Measurements from ENCODE around the gene ABCC1.

ABCC1 gene

GRCh38 chr16:16155234-16155633 is 205.8 kb downstream of the ABCC1 start:
- no peak for ATAC-seq (ENCODE audit: insufficient read depth, low read depth)
- Histone ChIP-seq H3K4me1 (ENCODE audit: insufficient read depth, low read length) (no peaks in the 10 kb centered on the region), H3K36me3 (ENCODE audit: insufficient read depth, low read length) (no peaks in the 10 kb centered on the region), H3K9ac (ENCODE audit: low read depth, low read length) (no peak overlapping the region), H3K27ac (ENCODE audit: low read length) (no peak overlapping the region), H2AFZ (ENCODE audit: low read depth, low read length) (no peak overlapping the region), H3K4me3 (ENCODE audit: low read depth in 1 of 2, low read length in 2 of 2) (no peak overlapping the region), H3K79me2 (ENCODE audit: insufficient read depth, low read length) (no peaks in the 10 kb centered on the region), H4K20me1 (ENCODE audit: insufficient read depth, low read length) (no peaks in the 10 kb centered on the region), H3K27me3 (ENCODE audit: insufficient read depth, low read length, poor library complexity) (no peaks in the 10 kb centered on the region), H3K4me2 (ENCODE audit: insufficient read depth, low read length) (no peak overlapping the region), H3K9me3 (ENCODE audit: insufficient read depth, low read length, severe bottlenecking) (peaks cover 26% of the 10 kb centered on the region)
- TF ChIP-seq EZH2 (IDR thresholded peaks at IDR 0.05; ENCODE audit: borderline replicate concordance, low read depth, low read length, severe bottlenecking) (no peak), CTCF (IDR thresholded peaks at IDR 0.05; ENCODE audit: borderline replicate concordance, extremely low read depth, low read length, poor library complexity, severe bottlenecking) (no peak)
- no peak for DNase-seq

- no peaks in the 10 kb centered on the region for H3K79me2 ChIP-seq (ENCODE audit: insufficient read depth, low read length)
- H3K36me3 ChIP-seq (ENCODE audit: insufficient read depth, low read length) = no peaks in the 10 kb centered on the region
- peaks cover 26% of the 10 kb centered on the region for H3K9me3 ChIP-seq (ENCODE audit: insufficient read depth, low read length, severe bottlenecking)
- no peak for TF ChIP-seq CTCF (IDR thresholded peaks at IDR 0.05; ENCODE audit: borderline replicate concordance, extremely low read depth, low read length, poor library complexity, severe bottlenecking)
- no peak for TF ChIP-seq EZH2 (IDR thresholded peaks at IDR 0.05; ENCODE audit: borderline replicate concordance, low read depth, low read length, severe bottlenecking)
- DNase-seq (no peak), ATAC-seq (ENCODE audit: insufficient read depth, low read depth) (no peak)
- no peaks in the 10 kb centered on the region for H4K20me1 ChIP-seq (ENCODE audit: insufficient read depth, low read length)
- H2AFZ ChIP-seq (ENCODE audit: low read depth, low read length) = no peak overlapping the region
- H3K4me3 ChIP-seq (ENCODE audit: low read depth in 1 of 2, low read length in 2 of 2) = no peak overlapping the region
- no peaks in the 10 kb centered on the region for H3K4me1 ChIP-seq (ENCODE audit: insufficient read depth, low read length)
- H3K4me2 ChIP-seq (ENCODE audit: insufficient read depth, low read length) = no peak overlapping the region
- no peaks in the 10 kb centered on the region for H3K27me3 ChIP-seq (ENCODE audit: insufficient read depth, low read length, poor library complexity)
- no peak overlapping the region for H3K27ac ChIP-seq (ENCODE audit: low read length)
- no peak overlapping the region for H3K9ac ChIP-seq (ENCODE audit: low read depth, low read length)
These were observed 207.8 kb downstream of the ABCC1 start for GRCh38 chr16:16157166-16157565.

GRCh38 chr16:16158082-16158658 is 208.8 kb downstream of the ABCC1 start:
- Histone ChIP-seq H3K9me3 (ENCODE audit: insufficient read depth, low read length, severe bottlenecking) (peaks cover 26% of the 10 kb centered on the region), H3K36me3 (ENCODE audit: insufficient read depth, low read length) (no peaks in the 10 kb centered on the region)
- ATAC-seq (ENCODE audit: insufficient read depth, low read depth) = no peak

More at GRCh38 chr16:16158082-16158658, 208.8 kb downstream of the ABCC1 start:
- H3K4me2 ChIP-seq (ENCODE audit: insufficient read depth, low read length) = no peak overlapping the region
- DNase-seq = no peak
- no peak overlapping the region for H3K4me3 ChIP-seq (ENCODE audit: low read depth in 1 of 2, low read length in 2 of 2)
- H3K27ac ChIP-seq (ENCODE audit: low read length) = no peak overlapping the region
- no peaks in the 10 kb centered on the region for H4K20me1 ChIP-seq (ENCODE audit: insufficient read depth, low read length)
- no peak overlapping the region for H3K9ac ChIP-seq (ENCODE audit: low read depth, low read length)
- TF ChIP-seq CTCF (IDR thresholded peaks at IDR 0.05; ENCODE audit: borderline replicate concordance, extremely low read depth, low read length, poor library complexity, severe bottlenecking) (no peak), EZH2 (IDR thresholded peaks at IDR 0.05; ENCODE audit: borderline replicate concordance, low read depth, low read length, severe bottlenecking) (no peak)
- no peaks in the 10 kb centered on the region for H3K79me2 ChIP-seq (ENCODE audit: insufficient read depth, low read length)
- peaks cover 8% of the 10 kb centered on the region; the same call in 1 of the 2 replicates for H3K4me1 ChIP-seq (ENCODE audit: insufficient read depth, low read length)
- H2AFZ ChIP-seq (ENCODE audit: low read depth, low read length) = no peak overlapping the region
- no peaks in the 10 kb centered on the region for H3K27me3 ChIP-seq (ENCODE audit: insufficient read depth, low read length, poor library complexity)

Data from DND-41 (cell line).